Activated CD8-positive, alpha-beta T cell treated with anti-CD3 and anti-CD28 coated beads for 36 hours (primary cell): Measurements from ENCODE around the gene GALNT7. TPM values are rescaled to one million over a fixed set of nuclear protein-coding genes. Genes with fewer than 3 reads are reported as not detected.

Source experiments
- ATAC-seq: fragments of 200-7000 bp; cut with Tn5 transposase; one replicate; pipeline ENCODE4 v1.10.0; 2021; ENCODE audit warnings: mild to moderate bottlenecking, moderate library complexity
- CTCF ChIA-PET: fragments of 350-600 bp; sonication (Branson Sonifier 250); formaldehyde crosslinking; loops from one replicate; lab custom pipeline; 2021; ENCODE audit warnings: antibody characterized with exemption; lab: Charles Lee
- POLR2A ChIA-PET: fragments of 350-600 bp; sonication (Branson Sonifier 250); formaldehyde crosslinking; loops from one replicate; lab custom pipeline; 2021; ENCODE audit warnings: antibody characterized with exemption; lab: Charles Lee
- DNase-seq: peaks from one replicate; pipeline ENCODE4 v3.0.0-alpha.2; 2020
- H3K27ac Mint-ChIP-seq: one replicate; pipeline ENCODE4 v1.8.0; 2021; ENCODE audit warnings: mild to moderate bottlenecking, mixed read lengths
- H3K27me3 Mint-ChIP-seq: one replicate; pipeline ENCODE4 v1.8.0; 2021; ENCODE audit warnings: mixed read lengths
- H3K36me3 Mint-ChIP-seq: one replicate; pipeline ENCODE4 v1.8.0; 2021; ENCODE audit warnings: low read depth, mixed read lengths
- H3K4me1 Mint-ChIP-seq: one replicate; pipeline ENCODE4 v1.8.0; 2021; ENCODE audit warnings: low read depth, mixed read lengths
- H3K4me3 Mint-ChIP-seq: one replicate; pipeline ENCODE4 v1.8.0; 2021; ENCODE audit warnings: mild to moderate bottlenecking, moderate library complexity, mixed read lengths
- H3K9me3 Mint-ChIP-seq: one replicate; pipeline ENCODE4 v1.8.0; 2021; ENCODE audit warnings: mixed read lengths
- CTCF ChIP-seq: fragments of 200-600 bp; IDR thresholded peaks from one replicate; pipeline ENCODE4 v1.8.0; 2022; ENCODE audit warnings: antibody characterized with exemption, mild to moderate bottlenecking
- intact Hi-C: fragments of 100-400 bp; cut with micrococcal nuclease; formaldehyde crosslinking; loops from one replicate; pipeline ENCODE4 v1.10.0; 2022
- total RNA-seq, 2 experiments: library from RNA; stranded (reverse); gene quantifications; one replicate each; pipeline ENCODE4 v1.2.3, GENCODE V29; 2021

GALNT7 gene
- total RNA-seq, 2 experiments from 2014 or later: 10.2 to 10.4 TPM

DNA sequence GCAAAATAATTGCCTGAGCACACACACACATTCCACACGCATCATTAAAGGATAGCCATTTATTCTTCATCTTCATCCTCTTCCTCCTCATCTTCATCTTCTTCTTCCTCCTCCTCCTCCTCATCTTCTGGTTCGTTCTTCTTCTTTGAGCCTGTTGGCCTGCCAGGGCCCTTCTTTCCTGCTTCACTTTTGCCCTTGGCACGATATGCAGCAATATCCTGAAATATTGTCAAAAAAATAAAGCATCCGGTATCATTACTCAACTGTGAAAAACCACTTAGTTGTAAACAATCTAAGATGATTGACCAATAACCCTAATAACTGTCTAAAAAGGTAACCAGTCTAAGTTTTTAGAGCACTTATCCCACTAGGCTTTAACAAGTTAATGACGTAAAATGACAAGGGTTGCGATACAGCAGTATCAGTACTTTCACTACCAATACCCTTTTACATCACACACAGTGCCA, 163.4 kb downstream of the GALNT7 start:
- ChIA-PET CTCF (interaction anchor here (2.0 to 3.3 kb wide), 4 partner anchors 13 to 38 kb away, joined by 5 to 15 read pairs (median 10); partner anchors contain the start of gene SAP30), POLR2A (interaction anchor here (0.6 to 3.7 kb wide), 4 partner anchors 24 to 146 kb away, joined by 3 to 79 read pairs (median 16); partner anchors contain the start of gene SAP30)
- no peak for TF ChIP-seq CTCF
- intact Hi-C loops: no loop called here
- H3K4me1 Mint-ChIP-seq: peaks cover 13% of the 10 kb centered on the region
- H3K9me3 Mint-ChIP-seq: no peaks in the 10 kb centered on the region
- peaks cover 48% of the 10 kb centered on the region for H3K36me3 Mint-ChIP-seq
- ATAC-seq: no peak
- no peak for DNase-seq
- H3K4me3 Mint-ChIP-seq: peak overlapping the region; percentile 92
- peaks cover 5% of the 10 kb centered on the region for H3K27me3 Mint-ChIP-seq
- H3K27ac Mint-ChIP-seq: peak overlapping the region; percentile 94

GRCh38 chr4:173332963-173333657, 164.5 kb downstream of the GALNT7 start:
- intact Hi-C loops: no loop called here
- TF ChIP-seq CTCF: no peak
- peaks cover 6% of the 10 kb centered on the region for H3K27me3 Mint-ChIP-seq
- DNase-seq (peak; percentile 32), ATAC-seq (no peak)
- H3K4me1 Mint-ChIP-seq: peaks cover 13% of the 10 kb centered on the region
- no peaks in the 10 kb centered on the region for H3K9me3 Mint-ChIP-seq
- H3K36me3 Mint-ChIP-seq: peaks cover 46% of the 10 kb centered on the region
- peak overlapping the region; percentile 94 for H3K27ac Mint-ChIP-seq
- ChIA-PET CTCF (interaction anchor here (0.7 to 3.3 kb wide), 8 partner anchors 13 to 319 kb away, joined by 3 to 15 read pairs (median 4); partner anchors contain the start of gene SAP30), POLR2A (interaction anchor here (0.6 to 4.1 kb wide), 9 partner anchors 14 to 145 kb away, joined by 3 to 79 read pairs (median 8); partner anchors contain the start of gene SAP30)
- peak overlapping the region; percentile 92 for H3K4me3 Mint-ChIP-seq

DNA sequence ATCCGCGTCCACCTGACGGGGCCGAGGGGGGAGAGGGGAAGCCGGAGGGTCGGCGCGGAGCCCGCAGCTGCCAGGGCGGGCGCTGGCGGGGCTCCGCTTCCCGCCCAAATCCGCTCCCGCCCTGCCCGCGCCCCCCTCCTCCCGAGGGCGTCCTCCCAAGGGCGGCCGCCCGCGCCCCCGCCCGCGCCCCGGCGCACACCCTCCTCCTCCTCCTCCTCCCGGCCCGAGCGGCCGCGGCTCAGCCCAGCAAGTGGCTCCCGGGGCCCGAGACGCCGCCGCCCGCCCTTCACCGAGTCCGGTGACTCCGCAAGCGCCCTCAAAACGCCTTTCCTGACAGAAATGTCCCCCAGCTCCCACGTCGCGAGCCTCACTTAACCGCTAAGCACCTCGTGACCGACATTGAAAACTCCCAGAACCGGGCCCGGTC, 165.1 kb downstream of the GALNT7 start:
- peaks cover 46% of the 10 kb centered on the region for H3K36me3 Mint-ChIP-seq
- peak overlapping the region; percentile 99 for H3K27ac Mint-ChIP-seq
- ChIA-PET CTCF (interaction anchor here (0.7 to 3.3 kb wide), 11 partner anchors 13 to 320 kb away, joined by 3 to 15 read pairs (median 4); partner anchors contain the start of gene SAP30), POLR2A (interaction anchor here (0.6 to 4.1 kb wide), 12 partner anchors 8 to 165 kb away, joined by 3 to 79 read pairs (median 7); partner anchors contain the start of genes GALNT7 and SAP30)
- H3K9me3 Mint-ChIP-seq: no peaks in the 10 kb centered on the region
- no peak for TF ChIP-seq CTCF
- peaks cover 13% of the 10 kb centered on the region for H3K4me1 Mint-ChIP-seq
- DNase-seq: peak; percentile 42
- H3K4me3 Mint-ChIP-seq: peak overlapping the region; percentile 92
- intact Hi-C loops: loop anchor here (1.0 kb wide), 1 partner anchor 36 kb away; no protein-coding TSS in a partner anchor
- peaks cover 6% of the 10 kb centered on the region for H3K27me3 Mint-ChIP-seq
- ATAC-seq: no peak

GRCh38 chr4:173334085-173334890, 165.7 kb downstream of the GALNT7 start, which contains the start of gene HMGB2:
Gene HMGB2, minus strand, starts transcription at chr4:173334358. Its CDS starts 709 bp downstream, at chr4:173333649.
- Mint-ChIP-seq H3K4me3 (peak within 1 kb of the TSS; percentile 92), H3K9me3 (no peaks in the 10 kb centered on the region), H3K27ac (peak within 1 kb of the TSS; percentile 99), H3K36me3 (peaks cover 42% of the 10 kb centered on the region), H3K4me1 (peaks cover 13% of the 10 kb centered on the region), H3K27me3 (peaks cover 6% of the 10 kb centered on the region)
- ATAC-seq: peak; percentile 94
- TF ChIP-seq CTCF: no peak
- peak; percentile 100 for DNase-seq
- POLR2A ChIA-PET: interaction anchor here (0.6 to 4.1 kb wide), 16 partner anchors 9 to 166 kb away, joined by 3 to 79 read pairs (median 4); partner anchors contain the start of genes GALNT7 and SAP30
- CTCF ChIA-PET: interaction anchor here (1.1 to 3.3 kb wide), 9 partner anchors 12 to 321 kb away, joined by 3 to 15 read pairs (median 6); partner anchors contain the start of gene SAP30
- intact Hi-C loops: loop anchor here (1.0 kb wide), 1 partner anchor 35 kb away; no protein-coding TSS in a partner anchor
